Measurements from ENCODE around the gene HIVEP3. TPM values are rescaled to one million over a fixed set of nuclear protein-coding genes. Genes with fewer than 3 reads are reported as not detected.

The HIVEP3 gene
- total and polyA plus RNA-seq, 2 donors: 2.8 to 3.1 TPM

DNA sequence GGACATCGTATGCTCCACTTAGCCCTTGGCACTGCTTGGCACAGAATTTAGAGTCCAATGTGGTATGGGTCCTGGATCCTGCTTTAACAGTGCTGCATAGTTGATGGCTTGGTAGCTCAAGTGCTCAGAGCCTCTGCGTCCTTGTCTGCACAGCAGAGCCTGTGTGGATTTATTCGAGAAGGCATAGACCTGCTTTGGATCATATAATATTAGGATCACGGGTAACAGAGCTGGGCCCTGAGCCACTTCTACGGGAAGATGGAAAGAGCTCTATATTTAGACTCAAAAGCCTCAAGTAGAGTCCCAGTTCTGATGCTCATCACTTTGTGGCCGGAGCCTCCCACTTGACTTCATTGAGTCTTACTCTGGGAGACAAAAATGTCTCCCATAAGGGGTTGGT is 269.9 kb downstream of the HIVEP3 start:
- 72% methylated on average over 6 of the region's 6 CpGs for WGBS
- no peaks in the 10 kb centered on the region for H3K4me1 ChIP-seq (ENCODE audit: insufficient read depth)
- no peak for DNase-seq (ENCODE audit: extremely low spot score)
- no peak overlapping the region for H3K4me3 ChIP-seq (ENCODE audit: low read depth, low read length)
- H3K36me3 ChIP-seq (ENCODE audit: insufficient read depth): no peaks in the 10 kb centered on the region
- H3K27ac ChIP-seq (ENCODE audit: low read depth): no peak overlapping the region

DNA sequence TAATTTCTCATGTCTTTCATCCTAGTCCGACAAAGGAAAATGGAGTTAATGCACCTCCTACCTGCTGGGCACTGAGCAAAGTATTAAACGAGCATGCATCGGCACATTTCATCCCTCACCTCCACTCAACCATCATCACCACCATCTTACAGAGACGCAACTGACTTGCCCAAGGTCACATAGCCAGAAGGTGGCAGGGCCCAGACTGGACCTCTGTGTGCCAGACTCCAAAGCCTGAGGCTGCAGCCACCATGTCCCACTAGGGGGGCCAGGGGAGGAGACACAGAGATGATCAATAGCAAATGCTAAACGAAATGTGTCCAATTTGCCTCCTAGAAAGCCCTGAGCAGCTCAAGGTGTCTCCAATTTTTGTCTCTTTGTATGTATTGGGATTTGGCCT is 270.5 kb downstream of the HIVEP3 start:
- no peak for DNase-seq (ENCODE audit: extremely low spot score)
- 85% methylated on average over 5 of the region's 5 CpGs for WGBS
- Histone ChIP-seq H3K27ac (ENCODE audit: low read depth) (no peak overlapping the region), H3K4me1 (ENCODE audit: insufficient read depth) (no peaks in the 10 kb centered on the region), H3K36me3 (ENCODE audit: insufficient read depth) (no peaks in the 10 kb centered on the region), H3K4me3 (ENCODE audit: low read depth, low read length) (no peak overlapping the region)

DNA sequence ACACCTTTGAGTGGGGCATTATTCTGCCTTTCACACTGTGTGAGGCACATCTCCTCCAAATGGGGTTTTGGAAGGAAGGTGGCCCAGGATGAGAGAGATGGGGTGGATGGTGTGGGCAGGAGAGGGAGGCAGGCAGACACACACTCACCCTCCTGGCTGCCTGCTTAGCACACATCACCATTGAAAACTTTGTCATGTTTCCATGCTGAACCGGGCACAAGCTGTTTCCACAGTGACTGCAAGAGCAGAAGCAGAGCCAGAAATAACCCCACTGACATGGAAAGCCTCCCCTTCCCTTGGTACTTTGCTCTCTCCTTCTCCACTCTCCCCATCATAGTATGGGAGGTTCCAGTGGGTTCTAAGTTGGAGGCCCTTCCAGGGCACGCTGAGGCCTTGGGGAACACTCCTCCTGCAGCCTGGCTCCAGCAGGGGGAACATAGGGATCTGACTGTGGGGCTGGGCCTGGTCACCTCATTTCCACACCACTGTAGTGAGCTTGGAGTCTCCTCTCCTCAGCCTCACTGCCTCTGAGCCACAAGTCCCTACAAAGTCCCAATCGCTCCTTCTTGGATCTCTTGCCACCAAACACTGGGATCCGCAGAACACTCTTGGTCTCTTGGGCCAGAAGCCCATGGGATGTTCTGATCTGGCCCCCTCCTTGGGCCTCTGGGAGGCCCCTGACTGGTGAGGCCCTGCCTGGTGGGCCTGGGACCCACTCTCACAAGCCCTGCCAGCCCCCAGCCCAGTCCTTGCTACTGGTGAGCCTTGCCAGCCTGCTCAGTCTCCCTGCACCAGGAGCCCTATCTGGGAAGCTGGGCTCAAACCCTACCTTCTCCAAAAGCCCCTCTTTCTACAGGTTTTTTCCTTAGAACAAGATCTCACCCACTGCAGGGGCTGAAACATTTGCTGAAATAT is 271.2 kb downstream of the HIVEP3 start:
- no peaks in the 10 kb centered on the region for H3K36me3 ChIP-seq (ENCODE audit: insufficient read depth)
- no peaks in the 10 kb centered on the region for H3K4me1 ChIP-seq (ENCODE audit: insufficient read depth)
- no peak overlapping the region for H3K4me3 ChIP-seq (ENCODE audit: low read depth, low read length)
- WGBS: 90% methylated on average over 4 of the region's 4 CpGs
- no peak overlapping the region for H3K27ac ChIP-seq (ENCODE audit: low read depth)
- DNase-seq (ENCODE audit: extremely low spot score): no peak

DNA sequence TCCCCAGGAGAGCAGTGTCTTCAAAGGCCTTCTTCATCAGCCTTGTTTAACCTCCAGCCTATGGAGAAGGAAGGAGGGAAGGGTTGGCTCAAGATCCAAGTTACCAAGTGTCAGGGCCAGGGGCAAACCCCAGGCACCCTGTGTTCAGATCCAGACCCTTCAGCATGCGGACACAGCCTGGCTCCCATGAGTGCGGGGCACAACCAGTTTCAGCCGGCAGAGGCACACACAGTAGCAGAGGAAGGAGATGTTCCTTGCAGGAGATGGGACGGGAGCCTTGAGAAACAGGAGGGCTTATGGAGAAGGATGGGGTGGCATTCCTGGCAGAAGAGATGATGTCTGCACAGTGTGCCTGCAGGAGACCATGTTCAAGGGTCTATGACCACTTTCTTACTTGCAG is 272.5 kb downstream of the HIVEP3 start:
- Histone ChIP-seq H3K4me3 (ENCODE audit: low read depth, low read length) (no peak overlapping the region), H3K36me3 (ENCODE audit: insufficient read depth) (no peaks in the 10 kb centered on the region), H3K27ac (ENCODE audit: low read depth) (no peak overlapping the region), H3K4me1 (ENCODE audit: insufficient read depth) (no peaks in the 10 kb centered on the region)
- WGBS: 95% methylated on average over 4 of the region's 4 CpGs
- DNase-seq (ENCODE audit: extremely low spot score): no peak

DNA sequence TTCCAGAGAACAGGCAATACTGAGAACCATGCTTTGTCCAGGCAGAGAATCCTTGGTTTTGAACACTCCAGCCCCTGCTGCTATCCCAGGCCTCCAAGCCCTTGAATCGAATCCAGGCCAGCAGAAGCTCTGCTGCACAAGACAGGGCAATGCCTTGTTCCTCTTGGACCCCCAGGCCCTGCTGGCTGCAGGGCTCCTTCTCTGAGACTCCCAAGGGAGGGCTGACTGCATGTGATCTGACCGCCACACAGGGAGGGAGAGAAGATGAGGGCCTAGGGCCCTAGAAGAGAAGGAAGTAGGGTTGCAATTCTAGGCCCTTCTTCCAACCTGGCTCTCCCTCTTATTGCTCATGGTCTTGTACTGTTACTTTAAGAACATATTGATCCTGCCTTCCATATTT is 273.7 kb downstream of the HIVEP3 start:
- DNase-seq (ENCODE audit: extremely low spot score): no peak
- no peak overlapping the region for H3K4me3 ChIP-seq (ENCODE audit: low read depth, low read length)
- H3K4me1 ChIP-seq (ENCODE audit: insufficient read depth): no peaks in the 10 kb centered on the region
- 97% methylated on average over 2 of the region's 2 CpGs for WGBS
- H3K36me3 ChIP-seq (ENCODE audit: insufficient read depth): no peaks in the 10 kb centered on the region
- H3K27ac ChIP-seq (ENCODE audit: low read depth): no peak overlapping the region

DNA sequence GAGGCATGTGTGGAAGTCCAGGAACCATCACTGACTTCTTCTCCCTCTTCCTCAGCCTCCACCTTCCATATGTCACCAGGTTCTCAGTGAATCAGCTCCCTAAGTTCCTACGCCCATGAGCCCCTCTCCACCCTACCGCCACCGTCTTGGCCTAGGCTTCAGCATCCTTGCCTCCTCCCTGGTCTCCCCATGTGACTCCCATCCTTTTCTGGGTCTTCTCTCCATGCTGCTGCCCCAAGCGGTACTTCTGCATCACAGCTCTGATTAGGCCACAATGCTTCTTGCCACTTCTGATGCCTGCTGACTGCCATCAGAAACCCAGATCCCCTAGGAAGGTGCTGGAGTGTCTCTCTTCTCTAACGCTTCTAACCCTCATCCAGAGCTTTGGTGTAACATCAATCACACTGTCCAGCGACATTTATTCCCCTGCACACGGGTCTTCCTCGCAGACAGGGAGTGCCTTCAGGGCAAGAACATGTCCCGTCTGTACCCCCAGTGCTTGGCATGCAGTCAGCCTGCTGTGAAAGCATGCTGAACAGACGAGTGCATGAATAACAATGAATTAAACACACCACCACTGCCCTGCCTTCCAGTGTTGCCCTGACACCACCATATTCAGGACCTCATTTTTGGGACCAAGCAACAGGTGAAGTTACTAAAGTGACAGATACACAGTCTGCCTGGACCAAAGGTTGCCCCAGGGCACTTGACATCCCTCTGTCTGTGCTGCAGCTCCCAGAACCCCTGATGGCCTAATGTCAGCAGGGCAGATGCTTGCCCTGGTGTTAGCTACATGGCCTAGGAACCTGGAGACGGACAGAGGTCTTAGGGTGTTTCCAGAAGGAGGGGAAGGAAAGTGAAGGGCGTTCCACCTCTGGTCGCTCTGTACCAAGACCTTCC is 275.6 kb downstream of the HIVEP3 start:
- Histone ChIP-seq H3K4me1 (ENCODE audit: insufficient read depth) (no peaks in the 10 kb centered on the region), H3K4me3 (ENCODE audit: low read depth, low read length) (no peak overlapping the region), H3K27ac (ENCODE audit: low read depth) (no peak overlapping the region), H3K36me3 (ENCODE audit: insufficient read depth) (no peaks in the 10 kb centered on the region)
- no peak for DNase-seq (ENCODE audit: extremely low spot score)
- 87% methylated on average over 13 of the region's 13 CpGs for WGBS

DNA sequence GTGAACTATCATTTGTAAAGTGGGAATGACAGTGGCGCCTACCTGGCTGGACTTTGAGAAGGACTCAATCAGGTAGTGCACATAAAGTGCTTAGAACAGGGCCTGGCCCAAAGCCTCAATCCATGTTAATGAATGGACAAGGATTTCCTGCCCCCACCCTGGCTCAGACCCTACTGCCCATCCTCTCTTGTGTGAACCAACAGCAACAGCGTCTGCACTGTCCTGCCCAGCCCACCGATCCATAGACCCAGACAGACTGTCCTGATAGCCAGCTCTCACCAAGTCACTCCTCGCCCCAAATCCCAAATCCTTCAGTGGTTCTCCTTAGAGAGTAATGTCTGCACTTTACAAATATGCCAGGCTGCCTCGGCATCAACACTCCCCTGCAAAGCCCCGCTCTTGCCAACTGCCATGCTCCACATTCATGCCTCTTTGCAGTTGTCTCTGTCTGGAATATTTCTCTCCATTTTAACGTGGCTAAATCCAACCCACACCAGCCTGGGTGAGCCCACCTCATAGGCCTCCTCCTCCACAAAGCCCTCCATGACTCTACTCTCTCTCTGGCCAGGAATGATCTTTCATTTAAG is 276.7 kb downstream of the HIVEP3 start:
- no peak overlapping the region for H3K4me3 ChIP-seq (ENCODE audit: low read depth, low read length)
- no peaks in the 10 kb centered on the region for H3K4me1 ChIP-seq (ENCODE audit: insufficient read depth)
- no peak for DNase-seq (ENCODE audit: extremely low spot score)
- H3K36me3 ChIP-seq (ENCODE audit: insufficient read depth): no peaks in the 10 kb centered on the region
- WGBS: 92% methylated on average over 7 of the region's 7 CpGs
- no peak overlapping the region for H3K27ac ChIP-seq (ENCODE audit: low read depth)

DNA sequence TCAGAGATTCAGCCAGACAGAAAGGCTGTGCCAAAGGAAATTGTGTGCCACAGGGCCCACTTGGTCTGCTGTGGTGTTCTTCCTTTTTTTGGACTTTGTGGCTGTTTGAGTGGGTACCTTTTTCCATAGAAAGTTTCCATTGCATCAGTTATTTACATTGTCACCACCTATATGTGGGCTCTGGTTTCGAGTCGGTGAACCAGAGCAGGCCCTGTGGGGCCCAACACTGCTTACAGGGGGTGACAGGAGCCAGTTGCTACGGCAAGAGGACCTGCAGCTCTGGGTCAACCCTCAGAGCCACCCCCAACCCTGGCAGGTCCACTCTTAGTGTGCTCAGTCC is 277.3 kb downstream of the HIVEP3 start:
- H3K4me3 ChIP-seq (ENCODE audit: low read depth, low read length): no peak overlapping the region
- WGBS: 91% methylated on average over 3 of the region's 3 CpGs
- no peaks in the 10 kb centered on the region for H3K36me3 ChIP-seq (ENCODE audit: insufficient read depth)
- H3K4me1 ChIP-seq (ENCODE audit: insufficient read depth): no peaks in the 10 kb centered on the region
- no peak for DNase-seq (ENCODE audit: extremely low spot score)
- H3K27ac ChIP-seq (ENCODE audit: low read depth): no peak overlapping the region

DNA sequence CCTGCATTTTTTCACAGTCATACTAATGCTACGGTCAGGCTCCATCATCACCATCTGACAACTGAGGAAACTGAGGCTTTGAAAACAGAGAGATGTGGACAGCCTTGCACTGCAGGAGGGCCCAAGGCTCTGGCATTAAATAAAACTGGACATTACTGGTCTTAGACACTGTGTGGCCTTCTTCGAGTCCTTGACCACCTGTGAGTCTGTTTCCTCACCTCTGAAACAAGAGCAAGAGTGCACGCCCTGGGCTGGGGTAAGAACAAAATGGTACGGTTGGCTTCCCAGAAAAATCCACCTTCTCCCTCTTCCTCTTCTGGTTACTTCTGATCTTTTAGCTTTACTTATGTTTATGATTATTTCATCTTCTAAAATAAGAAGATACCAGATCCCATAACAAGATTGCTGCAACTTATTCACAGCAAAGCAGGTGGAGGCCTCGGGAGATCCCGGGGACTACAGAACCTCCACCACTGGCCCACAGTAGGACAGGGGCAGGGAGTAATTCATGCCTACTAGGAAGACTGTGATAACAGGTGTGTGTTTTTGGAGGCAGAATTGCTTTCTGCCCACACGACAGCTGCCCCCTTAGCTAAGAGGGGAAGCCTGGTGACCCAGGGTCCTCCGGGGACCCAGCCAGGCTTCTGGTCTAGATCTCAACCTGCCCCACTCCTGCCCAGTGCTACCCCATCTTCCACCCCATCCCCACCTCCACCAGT is 277.8 kb downstream of the HIVEP3 start:
- no peaks in the 10 kb centered on the region for H3K4me1 ChIP-seq (ENCODE audit: insufficient read depth)
- no peaks in the 10 kb centered on the region for H3K36me3 ChIP-seq (ENCODE audit: insufficient read depth)
- DNase-seq (ENCODE audit: extremely low spot score): no peak
- no peak overlapping the region for H3K27ac ChIP-seq (ENCODE audit: low read depth)
- WGBS: 96% methylated on average over 8 of the region's 8 CpGs
- no peak overlapping the region for H3K4me3 ChIP-seq (ENCODE audit: low read depth, low read length)

DNA sequence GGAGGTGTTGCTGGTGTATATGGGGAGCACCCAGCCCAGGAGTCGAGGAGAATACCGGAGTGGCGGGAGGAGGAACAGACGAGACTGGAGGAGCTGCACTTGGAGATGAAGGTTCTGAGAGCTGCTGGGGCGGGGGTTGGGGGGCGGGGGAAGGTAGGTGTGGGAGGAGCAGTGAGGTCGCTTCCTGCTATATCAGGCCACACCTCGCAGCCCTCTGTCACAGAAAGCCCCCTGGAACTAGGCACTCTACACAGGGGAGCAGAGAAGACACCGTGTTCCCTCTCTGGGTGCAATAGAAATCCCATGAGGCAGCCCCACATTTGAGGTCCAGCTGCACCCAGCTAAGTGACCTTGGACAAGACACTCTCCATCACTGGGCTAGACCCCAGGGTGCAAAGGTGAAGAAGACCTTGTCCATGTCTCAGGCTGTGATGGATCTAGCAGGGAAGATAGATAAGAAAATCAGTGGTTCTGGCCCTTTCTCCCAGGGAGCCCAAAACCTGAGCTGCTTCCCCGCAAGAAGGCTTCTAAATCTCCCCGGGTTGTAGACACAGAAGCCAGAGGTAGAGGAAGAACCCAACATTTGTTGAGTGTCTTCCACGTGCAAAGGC is 278.5 kb downstream of the HIVEP3 start:
- WGBS: 80% methylated on average over 12 of the region's 12 CpGs
- no peak for DNase-seq (ENCODE audit: extremely low spot score)
- Histone ChIP-seq H3K27ac (ENCODE audit: low read depth) (no peak overlapping the region), H3K36me3 (ENCODE audit: insufficient read depth) (no peaks in the 10 kb centered on the region), H3K4me1 (ENCODE audit: insufficient read depth) (no peaks in the 10 kb centered on the region), H3K4me3 (ENCODE audit: low read depth, low read length) (no peak overlapping the region)

DNA sequence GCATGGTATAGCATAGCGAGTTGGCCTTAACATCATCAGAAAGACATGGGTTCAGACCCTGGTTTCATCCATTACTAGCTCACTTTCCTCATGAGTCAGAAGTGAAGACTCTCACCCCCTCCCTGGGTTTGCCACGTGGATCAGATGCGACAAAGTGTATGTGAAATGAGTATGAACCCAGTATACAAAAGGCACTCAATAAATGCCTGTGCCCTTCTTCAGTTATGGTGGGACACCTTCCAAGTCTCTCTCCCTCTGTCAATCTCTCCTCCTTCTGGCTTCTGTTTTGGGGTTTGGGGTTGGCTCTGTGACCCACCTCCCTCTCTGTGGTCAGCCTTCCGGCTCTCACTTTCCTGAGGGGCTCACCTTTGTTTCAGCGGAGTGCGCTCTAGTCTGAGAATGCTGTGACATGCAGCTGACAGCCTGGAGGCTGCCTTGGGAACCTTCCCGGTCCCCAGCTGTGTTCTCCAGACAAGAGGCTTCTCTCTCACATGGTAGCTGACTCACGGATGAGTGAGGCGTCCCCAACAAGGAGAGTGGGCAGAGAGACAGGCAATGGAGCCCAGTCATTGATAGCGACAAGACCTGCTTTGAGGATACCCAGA is 279.3 kb downstream of the HIVEP3 start:
- DNase-seq (ENCODE audit: extremely low spot score): no peak
- Histone ChIP-seq H3K27ac (ENCODE audit: low read depth) (no peak overlapping the region), H3K4me1 (ENCODE audit: insufficient read depth) (no peaks in the 10 kb centered on the region), H3K36me3 (ENCODE audit: insufficient read depth) (no peaks in the 10 kb centered on the region), H3K4me3 (ENCODE audit: low read depth, low read length) (no peak overlapping the region)
- 78% methylated on average over 10 of the region's 10 CpGs for WGBS

DNA sequence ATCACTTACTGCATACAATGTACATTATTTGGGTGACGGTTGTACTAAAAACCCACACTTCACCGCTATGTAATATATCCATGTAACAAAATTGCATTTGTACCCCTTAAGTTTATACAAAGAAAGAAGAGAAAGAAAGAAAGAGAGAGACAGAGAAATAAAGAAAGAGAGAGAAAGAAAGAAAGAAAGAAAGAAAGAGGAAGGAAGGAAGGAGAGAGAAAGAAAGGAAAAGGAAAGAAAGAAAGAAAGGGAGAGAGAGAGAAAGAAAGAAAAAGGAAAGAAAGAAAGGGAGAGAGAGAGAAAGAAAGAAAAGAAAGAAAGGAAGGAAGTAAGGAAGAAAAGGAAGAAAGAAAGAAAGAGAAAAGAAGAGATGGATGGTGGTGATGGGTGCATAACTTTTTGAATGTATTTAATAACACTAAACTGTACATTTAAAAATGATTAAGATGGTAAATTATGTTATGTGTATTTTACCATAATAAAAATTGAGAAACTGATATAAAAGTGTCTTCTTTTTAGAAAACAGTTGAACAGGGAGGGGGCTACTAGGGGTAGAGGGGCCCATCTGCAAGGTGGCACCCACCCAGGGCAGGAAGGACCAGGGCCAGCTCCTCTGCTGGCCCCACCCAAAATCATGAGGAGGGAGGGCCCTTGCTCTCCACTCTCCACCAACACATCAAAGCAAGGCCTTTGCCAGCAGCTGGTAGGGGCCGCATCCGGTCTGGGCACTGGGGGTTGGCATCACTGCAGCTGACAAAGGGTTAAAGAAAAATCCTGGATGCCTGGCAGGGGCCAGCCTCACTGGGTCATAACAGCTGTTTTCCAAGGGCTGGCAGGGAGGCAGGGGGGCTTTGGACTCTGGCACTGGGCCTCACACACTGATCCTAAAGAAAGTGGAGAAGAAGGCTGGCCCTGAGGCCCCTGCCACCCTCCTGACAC is 280.4 kb downstream of the HIVEP3 start:
- Histone ChIP-seq H3K27ac (ENCODE audit: low read depth) (no peak overlapping the region), H3K4me1 (ENCODE audit: insufficient read depth) (no peaks in the 10 kb centered on the region), H3K36me3 (ENCODE audit: insufficient read depth) (no peaks in the 10 kb centered on the region), H3K4me3 (ENCODE audit: low read depth, low read length) (no peak overlapping the region)
- WGBS: 77% methylated on average over 4 of the region's 4 CpGs
- DNase-seq (ENCODE audit: extremely low spot score): no peak

Measured in urinary bladder (tissue), 4 donors.